Measurements from ENCODE around the gene TRPV3. TPM values are rescaled to one million over a fixed set of nuclear protein-coding genes. Genes with fewer than 3 reads are reported as not detected.

TRPV3 gene
- total and polyA plus RNA-seq, 2 experiments from 2014 or later, result 0.15 to 0.69 TPM

DNA sequence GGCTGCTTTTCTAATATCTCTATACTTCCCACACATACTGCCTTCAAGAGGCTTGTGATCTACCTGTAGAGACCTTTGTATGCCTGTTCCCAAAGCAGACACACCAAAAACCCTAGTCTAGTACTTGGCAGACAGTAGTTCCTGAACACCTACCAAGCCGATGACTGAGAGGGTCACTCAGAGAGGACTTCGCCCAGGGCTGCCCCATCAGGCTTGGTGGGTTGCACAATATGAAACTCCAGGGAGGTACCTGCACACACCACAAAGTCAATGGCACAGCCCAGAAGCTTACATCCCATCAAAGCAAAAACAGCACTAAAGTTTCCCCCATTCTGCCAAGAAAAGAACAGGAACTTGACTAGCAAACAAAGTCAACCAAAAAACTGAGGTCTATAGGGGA is 51.6 kb downstream of the TRPV3 start:
- H3K9me3 Mint-ChIP-seq, result peaks cover 9% of the 10 kb centered on the region
- peaks cover 12% of the 10 kb centered on the region for H3K4me1 Mint-ChIP-seq
- Histone ChIP-seq H4K20me1 (replicated peaks; ENCODE audit: insufficient read depth) (no peaks in the 10 kb centered on the region), H3F3A (replicated peaks; ENCODE audit: low read depth) (no peaks in the 10 kb centered on the region), H3K27ac (ENCODE audit: low read depth) (no peak overlapping the region), H2AFZ (no peak overlapping the region), H3K4me2 (no peak overlapping the region), H3K9me2 (ENCODE audit: insufficient read depth) (peaks cover 10% of the 10 kb centered on the region), H3K36me3 (ENCODE audit: insufficient read depth) (no peaks in the 10 kb centered on the region; the same call in 1 of the 2 replicates), H3K4me3 (no peak overlapping the region), H3K4me1 (ENCODE audit: insufficient read depth) (peaks cover 12% of the 10 kb centered on the region), H3K79me2 (replicated peaks; ENCODE audit: insufficient read depth) (no peaks in the 10 kb centered on the region), H3K27me3 (ENCODE audit: insufficient read depth) (no peaks in the 10 kb centered on the region)
- H3K27ac Mint-ChIP-seq, result no peak overlapping the region
- no peak for DNase-seq (ENCODE audit: low spot score)
- no peak overlapping the region for H3K4me3 Mint-ChIP-seq
- no peak for ATAC-seq
- TF ChIP-seq, protein P1, sequence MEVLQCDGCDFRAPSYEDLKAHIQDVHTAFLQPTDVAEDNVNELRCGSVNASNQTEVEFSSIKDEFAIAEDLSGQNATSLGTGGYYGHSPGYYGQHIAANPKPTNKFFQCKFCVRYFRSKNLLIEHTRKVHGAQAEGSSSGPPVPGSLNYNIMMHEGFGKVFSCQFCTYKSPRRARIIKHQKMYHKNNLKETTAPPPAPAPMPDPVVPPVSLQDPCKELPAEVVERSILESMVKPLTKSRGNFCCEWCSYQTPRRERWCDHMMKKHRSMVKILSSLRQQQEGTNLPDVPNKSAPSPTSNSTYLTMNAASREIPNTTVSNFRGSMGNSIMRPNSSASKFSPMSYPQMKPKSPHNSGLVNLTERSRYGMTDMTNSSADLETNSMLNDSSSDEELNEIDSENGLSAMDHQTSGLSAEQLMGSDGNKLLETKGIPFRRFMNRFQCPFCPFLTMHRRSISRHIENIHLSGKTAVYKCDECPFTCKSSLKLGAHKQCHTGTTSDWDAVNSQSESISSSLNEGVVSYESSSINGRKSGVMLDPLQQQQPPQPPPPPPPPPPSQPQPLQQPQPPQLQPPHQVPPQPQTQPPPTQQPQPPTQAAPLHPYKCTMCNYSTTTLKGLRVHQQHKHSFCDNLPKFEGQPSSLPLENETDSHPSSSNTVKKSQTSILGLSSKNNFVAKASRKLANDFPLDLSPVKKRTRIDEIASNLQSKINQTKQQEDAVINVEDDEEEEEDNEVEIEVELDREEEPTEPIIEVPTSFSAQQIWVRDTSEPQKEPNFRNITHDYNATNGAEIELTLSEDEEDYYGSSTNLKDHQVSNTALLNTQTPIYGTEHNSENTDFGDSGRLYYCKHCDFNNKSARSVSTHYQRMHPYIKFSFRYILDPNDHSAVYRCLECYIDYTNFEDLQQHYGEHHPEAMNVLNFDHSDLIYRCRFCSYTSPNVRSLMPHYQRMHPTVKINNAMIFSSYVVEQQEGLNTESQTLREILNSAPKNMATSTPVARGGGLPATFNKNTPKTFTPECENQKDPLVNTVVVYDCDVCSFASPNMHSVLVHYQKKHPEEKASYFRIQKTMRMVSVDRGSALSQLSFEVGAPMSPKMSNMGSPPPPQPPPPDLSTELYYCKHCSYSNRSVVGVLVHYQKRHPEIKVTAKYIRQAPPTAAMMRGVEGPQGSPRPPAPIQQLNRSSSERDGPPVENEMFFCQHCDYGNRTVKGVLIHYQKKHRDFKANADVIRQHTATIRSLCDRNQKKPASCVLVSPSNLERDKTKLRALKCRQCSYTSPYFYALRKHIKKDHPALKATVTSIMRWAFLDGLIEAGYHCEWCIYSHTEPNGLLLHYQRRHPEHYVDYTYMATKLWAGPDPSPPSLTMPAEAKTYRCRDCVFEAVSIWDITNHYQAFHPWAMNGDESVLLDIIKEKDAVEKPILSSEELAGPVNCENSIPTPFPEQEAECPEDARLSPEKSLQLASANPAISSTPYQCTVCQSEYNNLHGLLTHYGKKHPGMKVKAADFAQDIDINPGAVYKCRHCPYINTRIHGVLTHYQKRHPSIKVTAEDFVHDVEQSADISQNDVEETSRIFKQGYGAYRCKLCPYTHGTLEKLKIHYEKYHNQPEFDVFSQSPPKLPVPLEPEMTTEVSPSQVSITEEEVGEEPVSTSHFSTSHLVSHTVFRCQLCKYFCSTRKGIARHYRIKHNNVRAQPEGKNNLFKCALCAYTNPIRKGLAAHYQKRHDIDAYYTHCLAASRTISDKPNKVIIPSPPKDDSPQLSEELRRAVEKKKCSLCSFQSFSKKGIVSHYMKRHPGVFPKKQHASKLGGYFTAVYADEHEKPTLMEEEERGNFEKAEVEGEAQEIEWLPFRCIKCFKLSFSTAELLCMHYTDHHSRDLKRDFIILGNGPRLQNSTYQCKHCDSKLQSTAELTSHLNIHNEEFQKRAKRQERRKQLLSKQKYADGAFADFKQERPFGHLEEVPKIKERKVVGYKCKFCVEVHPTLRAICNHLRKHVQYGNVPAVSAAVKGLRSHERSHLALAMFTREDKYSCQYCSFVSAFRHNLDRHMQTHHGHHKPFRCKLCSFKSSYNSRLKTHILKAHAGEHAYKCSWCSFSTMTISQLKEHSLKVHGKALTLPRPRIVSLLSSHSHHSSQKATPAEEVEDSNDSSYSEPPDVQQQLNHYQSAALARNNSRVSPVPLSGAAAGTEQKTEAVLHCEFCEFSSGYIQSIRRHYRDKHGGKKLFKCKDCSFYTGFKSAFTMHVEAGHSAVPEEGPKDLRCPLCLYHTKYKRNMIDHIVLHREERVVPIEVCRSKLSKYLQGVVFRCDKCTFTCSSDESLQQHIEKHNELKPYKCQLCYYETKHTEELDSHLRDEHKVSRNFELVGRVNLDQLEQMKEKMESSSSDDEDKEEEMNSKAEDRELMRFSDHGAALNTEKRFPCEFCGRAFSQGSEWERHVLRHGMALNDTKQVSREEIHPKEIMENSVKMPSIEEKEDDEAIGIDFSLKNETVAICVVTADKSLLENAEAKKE (CRISPR knock-in tag; IDR thresholded peaks at IDR 0.05), result no peak
- TF ChIP-seq EZH2 (IDR thresholded peaks at IDR 0.05; ENCODE audit: low read depth, unreplicated experiment), result no peak
- TF ChIP-seq EZH2phosphoT487 (IDR thresholded peaks at IDR 0.05; ENCODE audit: unreplicated experiment), result no peak
- TF ChIP-seq NANOG (IDR thresholded peaks at IDR 0.05; ENCODE audit: borderline replicate concordance), result no peak
- TF ChIP-seq, protein P2, sequence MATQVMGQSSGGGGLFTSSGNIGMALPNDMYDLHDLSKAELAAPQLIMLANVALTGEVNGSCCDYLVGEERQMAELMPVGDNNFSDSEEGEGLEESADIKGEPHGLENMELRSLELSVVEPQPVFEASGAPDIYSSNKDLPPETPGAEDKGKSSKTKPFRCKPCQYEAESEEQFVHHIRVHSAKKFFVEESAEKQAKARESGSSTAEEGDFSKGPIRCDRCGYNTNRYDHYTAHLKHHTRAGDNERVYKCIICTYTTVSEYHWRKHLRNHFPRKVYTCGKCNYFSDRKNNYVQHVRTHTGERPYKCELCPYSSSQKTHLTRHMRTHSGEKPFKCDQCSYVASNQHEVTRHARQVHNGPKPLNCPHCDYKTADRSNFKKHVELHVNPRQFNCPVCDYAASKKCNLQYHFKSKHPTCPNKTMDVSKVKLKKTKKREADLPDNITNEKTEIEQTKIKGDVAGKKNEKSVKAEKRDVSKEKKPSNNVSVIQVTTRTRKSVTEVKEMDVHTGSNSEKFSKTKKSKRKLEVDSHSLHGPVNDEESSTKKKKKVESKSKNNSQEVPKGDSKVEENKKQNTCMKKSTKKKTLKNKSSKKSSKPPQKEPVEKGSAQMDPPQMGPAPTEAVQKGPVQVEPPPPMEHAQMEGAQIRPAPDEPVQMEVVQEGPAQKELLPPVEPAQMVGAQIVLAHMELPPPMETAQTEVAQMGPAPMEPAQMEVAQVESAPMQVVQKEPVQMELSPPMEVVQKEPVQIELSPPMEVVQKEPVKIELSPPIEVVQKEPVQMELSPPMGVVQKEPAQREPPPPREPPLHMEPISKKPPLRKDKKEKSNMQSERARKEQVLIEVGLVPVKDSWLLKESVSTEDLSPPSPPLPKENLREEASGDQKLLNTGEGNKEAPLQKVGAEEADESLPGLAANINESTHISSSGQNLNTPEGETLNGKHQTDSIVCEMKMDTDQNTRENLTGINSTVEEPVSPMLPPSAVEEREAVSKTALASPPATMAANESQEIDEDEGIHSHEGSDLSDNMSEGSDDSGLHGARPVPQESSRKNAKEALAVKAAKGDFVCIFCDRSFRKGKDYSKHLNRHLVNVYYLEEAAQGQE (IDR thresholded peaks at IDR 0.05; ENCODE audit: unreplicated experiment), result no peak
- no peak for TF ChIP-seq STAT1 (IDR thresholded peaks at IDR 0.05; ENCODE audit: unreplicated experiment)
- TF ChIP-seq ZNF114 (CRISPR knock-in tag; IDR thresholded peaks at IDR 0.05), result no peak
- TF ChIP-seq, protein P3, sequence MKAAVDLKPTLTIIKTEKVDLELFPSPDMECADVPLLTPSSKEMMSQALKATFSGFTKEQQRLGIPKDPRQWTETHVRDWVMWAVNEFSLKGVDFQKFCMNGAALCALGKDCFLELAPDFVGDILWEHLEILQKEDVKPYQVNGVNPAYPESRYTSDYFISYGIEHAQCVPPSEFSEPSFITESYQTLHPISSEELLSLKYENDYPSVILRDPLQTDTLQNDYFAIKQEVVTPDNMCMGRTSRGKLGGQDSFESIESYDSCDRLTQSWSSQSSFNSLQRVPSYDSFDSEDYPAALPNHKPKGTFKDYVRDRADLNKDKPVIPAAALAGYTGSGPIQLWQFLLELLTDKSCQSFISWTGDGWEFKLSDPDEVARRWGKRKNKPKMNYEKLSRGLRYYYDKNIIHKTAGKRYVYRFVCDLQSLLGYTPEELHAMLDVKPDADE (IDR thresholded peaks at IDR 0.05), result no peak
- peaks cover 5% of the 10 kb centered on the region for H3K27me3 Mint-ChIP-seq (ENCODE audit: insufficient read depth, low read depth, poor library complexity)
- H3K36me3 Mint-ChIP-seq (ENCODE audit: low read depth), result peaks cover 2% of the 10 kb centered on the region; the same call in 2 of the 3 replicates
